AG09309 (cell line): Measurements from ENCODE around the gene AK9.

Experiments
- DNase-seq: peaks from one replicate; pipeline ENCODE4 v3.0.0-alpha.2; 2010; ENCODE audit warnings: low read depth
- H3K4me3 ChIP-seq: 2 replicates; pipeline ENCODE4 v1.5.1; 2011; ENCODE audit warnings: mild to moderate bottlenecking, low read depth, low read length, moderate library complexity; ENCODE audit not compliant: control insufficient read depth
- CTCF ChIP-seq: IDR thresholded peaks from 2 replicates; pipeline ENCODE4 v1.5.1; 2011; ENCODE audit warnings: mild to moderate bottlenecking, low read depth, low read length, inconsistent platforms; ENCODE audit not compliant: insufficient read depth, control insufficient read depth; ENCODE audit errors: missing control alignments

Gene AK9

DNA sequence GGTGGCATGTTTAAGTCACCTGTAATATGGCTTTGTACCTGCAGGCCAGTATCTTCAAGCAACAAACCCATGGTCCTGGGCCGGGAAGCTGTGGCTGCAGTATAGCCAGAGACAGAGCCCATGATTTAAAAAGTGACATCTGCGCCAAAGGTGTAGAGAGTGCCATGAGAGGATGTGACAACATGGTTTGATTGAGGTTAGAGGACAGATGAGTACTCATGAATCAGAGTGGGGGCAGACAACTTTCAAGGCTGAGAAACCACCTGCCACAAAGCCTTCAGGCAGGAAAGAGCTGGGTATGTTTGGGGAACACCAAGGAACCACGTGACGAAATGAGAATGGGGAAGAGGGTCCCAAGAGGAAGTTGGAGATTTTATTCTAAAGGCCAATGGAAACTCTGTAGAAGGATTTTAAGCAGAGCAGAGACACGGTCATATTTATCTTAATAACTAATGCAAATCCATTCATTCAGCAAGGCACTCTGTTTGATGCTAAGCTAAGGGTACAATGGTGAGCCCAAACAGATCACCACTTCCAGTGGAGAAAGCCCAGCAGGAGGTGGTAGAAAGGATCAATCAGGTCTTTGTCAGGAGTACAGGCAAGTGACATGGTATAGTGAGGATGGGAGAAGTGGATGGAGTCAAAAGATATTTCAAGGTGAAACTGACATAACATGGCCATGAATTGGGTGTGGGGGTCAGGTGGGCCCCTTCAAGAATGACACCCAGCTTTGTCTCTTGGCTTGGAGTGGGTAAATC, 232.0 kb downstream of the AK9 start:
- no peak for DNase-seq
- H3K4me3 ChIP-seq: no peak overlapping the region
- TF ChIP-seq CTCF: no peak

- DNase-seq: no peak
Observed at GRCh38 chr6:109457562-109457996, 233.4 kb downstream of the AK9 start.

DNA sequence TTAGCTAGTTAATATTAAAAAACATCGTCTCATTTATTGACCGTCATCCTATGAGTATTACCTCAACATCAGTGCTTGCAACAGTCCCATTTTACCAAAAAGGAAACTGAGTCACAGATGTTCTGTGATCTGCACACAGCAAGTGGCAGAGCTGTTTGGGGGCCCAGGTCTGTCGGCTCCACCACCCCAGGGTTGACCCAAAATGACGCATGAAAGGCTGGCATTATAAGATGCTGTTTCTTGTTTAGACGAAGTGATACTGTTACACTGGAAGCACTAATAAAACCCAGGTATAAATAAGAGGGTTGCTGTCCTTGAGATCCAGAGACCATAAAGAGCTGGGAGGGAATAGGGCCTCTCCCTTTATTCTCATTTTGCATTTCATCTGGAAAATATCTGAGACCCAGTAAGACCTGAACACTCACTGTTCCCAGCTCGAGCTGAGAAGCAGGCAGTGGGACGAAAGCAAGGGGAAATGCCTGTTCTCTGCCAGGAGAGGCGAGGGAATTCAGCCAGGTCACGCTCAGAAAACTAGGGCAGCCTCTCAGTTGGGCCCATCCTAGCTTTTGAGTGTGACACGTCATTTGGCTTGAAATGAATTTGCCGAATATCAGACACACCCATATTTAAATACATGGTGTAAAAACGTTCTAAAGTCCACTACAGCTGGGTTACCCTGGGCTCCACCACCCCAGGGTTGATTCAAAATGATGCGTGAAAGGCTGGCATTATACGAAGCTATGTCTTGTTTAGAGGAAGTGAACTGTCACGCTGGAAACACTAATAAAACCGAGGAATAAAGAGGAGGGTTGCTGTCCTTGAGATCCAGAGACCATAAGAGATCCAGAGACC, 234.1 kb downstream of the AK9 start:
- peak; percentile 42 for DNase-seq
- peak overlapping the region; percentile 95 for H3K4me3 ChIP-seq
- no peak for TF ChIP-seq CTCF

More at GRCh38 chr6:109457562-109457996, 233.4 kb downstream of the AK9 start:
- no peak overlapping the region for H3K4me3 ChIP-seq
- no peak for TF ChIP-seq CTCF

DNA sequence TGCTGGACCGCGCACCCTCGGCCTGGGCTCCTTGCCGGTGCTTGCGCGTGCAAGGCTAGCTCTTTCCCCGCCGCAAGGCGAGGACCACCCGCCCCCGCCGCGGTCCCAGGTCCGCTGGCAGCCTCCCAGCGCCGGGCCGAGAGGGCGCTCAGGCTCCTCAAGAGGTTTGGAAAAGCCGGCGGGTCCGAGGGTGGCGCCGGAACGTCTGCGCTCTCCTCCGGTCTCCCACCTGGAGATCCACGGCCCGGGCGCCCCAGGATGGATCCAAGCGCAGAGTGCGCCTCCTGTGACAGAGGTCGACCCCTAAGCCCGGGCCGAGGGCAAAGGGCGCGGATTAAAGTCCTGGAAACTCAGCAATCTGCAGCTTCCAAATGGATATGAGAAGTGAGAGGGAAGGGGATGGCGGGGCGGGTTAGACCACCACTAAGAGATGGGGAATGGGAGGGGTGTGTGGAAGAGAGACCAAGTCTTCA, 234.9 kb downstream of the AK9 start:
- no peak for TF ChIP-seq CTCF
- H3K4me3 ChIP-seq: peak overlapping the region; percentile 95
- DNase-seq: no peak

DNA sequence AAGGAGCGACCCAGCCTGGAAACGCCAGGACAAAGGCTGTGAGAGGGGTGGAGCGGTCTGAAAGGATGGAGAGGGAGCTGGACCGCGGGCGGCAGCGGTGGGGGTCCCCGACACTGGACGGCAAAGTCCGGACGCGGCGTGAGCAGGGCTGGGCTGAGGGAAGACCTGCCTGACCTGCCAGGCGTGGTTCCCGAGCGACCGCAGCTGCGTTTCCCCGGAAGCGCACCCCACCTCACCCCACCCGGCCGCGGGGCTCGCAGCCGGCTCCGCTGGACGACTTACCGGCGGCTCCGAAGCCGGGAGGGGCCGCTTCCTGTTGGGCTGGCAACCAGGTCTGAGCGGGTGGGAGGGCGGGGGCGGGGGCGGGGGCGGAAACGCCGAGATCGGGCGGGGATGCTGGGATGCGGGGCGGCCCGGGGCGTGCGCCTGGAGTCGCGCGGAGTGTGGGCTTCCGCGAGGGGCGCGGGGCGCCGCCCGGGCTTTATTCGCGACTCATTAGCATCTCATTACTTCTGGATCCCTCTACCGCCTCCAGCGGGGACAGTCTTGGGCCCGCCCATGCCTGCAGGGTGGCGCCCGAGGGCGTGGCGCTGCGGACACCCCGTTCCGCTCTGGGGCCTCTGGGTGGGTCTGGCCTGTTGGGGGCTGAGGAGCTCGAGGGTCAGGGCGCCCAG, 235.4 kb downstream of the AK9 start, which contains the start of gene MICAL1:
Gene MICAL1, minus strand, starts transcription at position 336 of the 674 bp plus-strand sequence. CDS start 1,576 bp downstream, outside the sequence.
- DNase-seq: no peak
- H3K4me3 ChIP-seq: peak within 1 kb of the TSS; percentile 95
- TF ChIP-seq CTCF: peak; percentile 15
